Measurements from ENCODE around the gene BABAM2. TPM values are rescaled to one million over a fixed set of nuclear protein-coding genes. Genes with fewer than 3 reads are reported as not detected.

BABAM2 gene
- total and polyA plus RNA-seq, 10 of the 15 experiments (the other 5 are each of a cell fraction or from before 2014, with no cell fraction given): 30.7 to 59.9 (median 44.5) TPM

DNA sequence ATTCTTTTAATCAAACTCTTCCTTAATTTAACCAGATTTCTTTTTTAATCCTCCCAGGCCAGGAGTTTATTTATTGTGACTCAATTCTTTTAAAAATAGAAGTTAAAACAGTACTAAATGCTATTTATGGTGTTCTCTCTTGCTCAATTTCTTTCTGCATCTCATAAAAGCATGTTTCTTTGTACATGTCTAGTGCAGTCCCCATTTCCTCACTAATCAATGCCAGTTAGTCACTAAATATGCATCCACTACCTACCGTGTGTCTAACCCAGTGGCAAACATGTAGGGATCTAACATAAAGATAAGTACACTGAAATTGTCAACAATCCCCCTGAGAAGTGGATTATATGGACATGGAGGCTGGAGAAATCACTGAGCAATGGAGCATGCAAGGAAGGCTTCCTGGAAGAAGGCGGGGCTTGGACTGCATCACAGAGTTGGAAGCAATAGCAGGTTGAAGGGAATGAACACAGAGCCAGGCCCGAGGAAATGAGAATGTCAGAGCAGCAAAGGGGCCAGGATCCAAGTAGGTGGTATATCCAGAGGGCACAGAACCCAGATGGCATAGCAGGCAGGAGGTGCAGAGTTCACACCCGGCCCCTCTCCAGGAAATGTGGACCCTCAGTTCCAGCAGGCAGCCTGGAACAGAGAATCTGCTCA is 396.9 kb downstream of the BABAM2 start:
- no peaks in the 10 kb centered on the region; a peak in 1 of 4 replicates for H3K36me3 ChIP-seq (ENCODE audit: control insufficient read depth in 2 of 2, insufficient read depth in 2 of 2, low read length in 1 of 2)
- no peaks in the 10 kb centered on the region for H3K9me3 ChIP-seq (replicated peaks; ENCODE audit: control insufficient read depth, insufficient read depth, low read length)
- POLR2A ChIA-PET: interaction anchor here (0.7 kb wide), 1 partner anchor 1200 kb away, joined by 3 read pairs; no protein-coding TSS in a partner anchor
- no peak overlapping the region for H3K9ac ChIP-seq (ENCODE audit: control insufficient read depth, insufficient read depth, low read length)
- WGBS (ENCODE audit: insufficient coverage, insufficient replicate concordance, low lambda C conversion rate, missing lambda C conversion rate): 60% methylated on average over 4 of the region's 4 CpGs
- in situ Hi-C loops (cut with MboI) (no loop called here), intact Hi-C loops (cut with micrococcal nuclease; ENCODE audit: unreplicated experiment) (no loop called here)
- CTCF ChIA-PET: no interaction called here
- H2AFZ ChIP-seq (ENCODE audit: control insufficient read depth, low read depth, low read length): no peak overlapping the region
- no peak overlapping the region for H3K27ac ChIP-seq (ENCODE audit: control insufficient read depth, insufficient read depth)
- ATAC-seq (no peak), DNase-seq (ENCODE audit: low read depth, low spot score) (no peak), FAIRE-seq (no peak)
- H3K79me2 ChIP-seq (ENCODE audit: control insufficient read depth, insufficient read depth, low read length): no peaks in the 10 kb centered on the region
- RAD21 ChIA-PET (ENCODE audit: unreplicated experiment): no interaction called here
- BruUV-seq (replicated peaks): no TSS peak
- H3K4me2 ChIP-seq (ENCODE audit: control insufficient read depth, insufficient read depth): no peak overlapping the region
- H4K20me1 ChIP-seq (ENCODE audit: control insufficient read depth, insufficient read depth): no peaks in the 10 kb centered on the region
- no peaks in the 10 kb centered on the region for H3K27me3 ChIP-seq (replicated peaks in 1 of 2; ENCODE audit: control insufficient read depth in 2 of 2, insufficient read depth in 2 of 2, low read length in 1 of 2)
- SMC1A ChIA-PET (ENCODE audit: uncharacterized antibody, unreplicated experiment): interaction anchor here (1.0 kb wide), 1 partner anchor 13 kb away, joined by 5 read pairs; no protein-coding TSS in a partner anchor
- no peak for TF ChIP-seq SMAD1 (IDR thresholded peaks at IDR 0.05; ENCODE audit: low read depth, partially characterized antibody)
- TF ChIP-seq ZBTB33 (IDR thresholded peaks at IDR 0.05): no peak
- no peak for TF ChIP-seq CREM (IDR thresholded peaks at IDR 0.05; ENCODE audit: low read depth)
- no peak for TF ChIP-seq NBN (IDR thresholded peaks at IDR 0.05)
- no peak for TF ChIP-seq ELK1 (IDR thresholded peaks at IDR 0.05; ENCODE audit: low read depth, low read length)
- TF ChIP-seq, protein P1, sequence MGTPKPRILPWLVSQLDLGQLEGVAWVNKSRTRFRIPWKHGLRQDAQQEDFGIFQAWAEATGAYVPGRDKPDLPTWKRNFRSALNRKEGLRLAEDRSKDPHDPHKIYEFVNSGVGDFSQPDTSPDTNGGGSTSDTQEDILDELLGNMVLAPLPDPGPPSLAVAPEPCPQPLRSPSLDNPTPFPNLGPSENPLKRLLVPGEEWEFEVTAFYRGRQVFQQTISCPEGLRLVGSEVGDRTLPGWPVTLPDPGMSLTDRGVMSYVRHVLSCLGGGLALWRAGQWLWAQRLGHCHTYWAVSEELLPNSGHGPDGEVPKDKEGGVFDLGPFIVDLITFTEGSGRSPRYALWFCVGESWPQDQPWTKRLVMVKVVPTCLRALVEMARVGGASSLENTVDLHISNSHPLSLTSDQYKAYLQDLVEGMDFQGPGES (IDR thresholded peaks at IDR 0.05): no peak
- H3K4me3 ChIP-seq: no peak overlapping the region
- H3K4me1 ChIP-seq (ENCODE audit: control insufficient read depth, insufficient read depth, low read length): no peaks in the 10 kb centered on the region
